ENCODE results near the gene NEURL1.

- no peak for TF ChIP-seq POLR2AphosphoS5 (IDR thresholded peaks at IDR 0.05; ENCODE audit: low read length)
- TF ChIP-seq SMAD1 (IDR thresholded peaks at IDR 0.05; ENCODE audit: low read depth, partially characterized antibody), result no peak
- no peak for TF ChIP-seq CEBPB (IDR thresholded peaks at IDR 0.05; ENCODE audit: borderline replicate concordance in 1 of 2, low read depth in 2 of 2, low read length in 2 of 2)
- TF ChIP-seq BHLHE40 (IDR thresholded peaks at IDR 0.05; ENCODE audit: borderline replicate concordance in 1 of 2, low read depth in 2 of 2, low read length in 1 of 2), result no peak
- no peak for TF ChIP-seq BRCA1 (IDR thresholded peaks at IDR 0.05; ENCODE audit: low read depth, low read length)
These were observed 38.3 kb upstream of the NEURL1 start for GRCh38 chr10:103455235-103455634.

Data from GM12878 (cell line).